ENCODE data around the gene MAST2.

DNA sequence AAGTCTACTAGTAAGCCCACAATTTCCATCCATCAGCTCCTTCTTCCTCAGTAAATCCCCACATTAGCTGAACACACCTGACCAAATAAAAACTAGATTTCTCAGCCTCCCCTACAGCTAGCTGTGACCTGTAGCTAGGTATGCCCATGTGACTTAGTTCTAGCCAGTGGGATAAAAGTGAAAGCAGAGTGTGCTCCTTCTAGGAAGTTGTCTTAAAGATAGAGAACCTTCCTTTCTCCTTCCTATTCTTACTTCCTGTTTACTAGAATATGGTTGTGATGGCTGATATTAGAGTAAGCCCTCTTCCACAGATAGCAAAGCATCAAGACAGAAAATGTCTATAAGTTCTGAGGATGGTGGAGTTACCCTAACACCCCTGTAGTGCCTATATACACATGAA, 262.0 kb downstream of the MAST2 start:
- TF ChIP-seq YY1 (IDR thresholded peaks at IDR 0.05; ENCODE audit: insufficient read depth, insufficient read length), result no peak
- TF ChIP-seq SUZ12 (IDR thresholded peaks at IDR 0.05; ENCODE audit: extremely low read depth, insufficient read depth, insufficient read length), result no peak

All from NT2/D1 (cell line).